Upper lobe of right lung (tissue), 1 donor: ENCODE data around the gene BAIAP2L2. TPM values are rescaled to one million over a fixed set of nuclear protein-coding genes. Genes with fewer than 3 reads are reported as not detected.

ENCODE experiments used
- ATAC-seq: fragments of 200-7000 bp; cut with Tn5 transposase; one replicate; pipeline ENCODE4 v1.9.1; 2020; ENCODE audit warnings: mild to moderate bottlenecking, moderate library complexity
- DNase-seq: peaks from one replicate; pipeline ENCODE4 v3.0.0-alpha.2; 2020
- H3K27ac ChIP-seq: fragments of 200-600 bp; one replicate; pipeline ENCODE4 v1.8.0; 2022
- H3K27me3 ChIP-seq: fragments of 200-600 bp; one replicate; pipeline ENCODE4 v1.8.0; 2022; ENCODE audit warnings: mild to moderate bottlenecking
- H3K36me3 ChIP-seq: fragments of 200-600 bp; one replicate; pipeline ENCODE4 v1.8.0; 2022
- H3K4me1 ChIP-seq: fragments of 200-600 bp; one replicate; pipeline ENCODE4 v1.8.0; 2022
- H3K4me3 ChIP-seq: fragments of 200-600 bp; one replicate; pipeline ENCODE4 v1.8.0; 2022; ENCODE audit warnings: mild to moderate bottlenecking
- H3K9me3 ChIP-seq: fragments of 200-600 bp; one replicate; pipeline ENCODE4 v1.8.0; 2022
- CTCF ChIP-seq: fragments of 200-600 bp; IDR thresholded peaks from one replicate; pipeline ENCODE4 v1.8.0; 2022; ENCODE audit warnings: antibody characterized with exemption
- intact Hi-C: fragments of 100-400 bp; cut with DNase I; formaldehyde crosslinking; loops from one replicate; pipeline ENCODE4 v1.11.0; 2022
- total RNA-seq: library from RNA; stranded (reverse); fragmentation: NEBNext Ultra II Directional; extraction: Animal tissue kit (Norgen Biotek cat#: 25700); gene quantifications from one replicate; pipeline ENCODE4 v1.2.1, GENCODE V29; 2021
- donor health status: DM: no; HTN: yes; CAD: no; lungs with severe emphysema.

Gene BAIAP2L2
- total RNA-seq, 1 donor from 2014 or later, result 0.29 TPM

- H3K27ac ChIP-seq, result no peak overlapping the region
- no peak for TF ChIP-seq CTCF
- no peaks in the 10 kb centered on the region for H3K36me3 ChIP-seq
- no peaks in the 10 kb centered on the region for H3K9me3 ChIP-seq
- DNase-seq (no peak), ATAC-seq (no peak)
- intact Hi-C loops, result no loop called here
- no peak overlapping the region for H3K4me3 ChIP-seq
- H3K27me3 ChIP-seq, result no peaks in the 10 kb centered on the region
- no peaks in the 10 kb centered on the region for H3K4me1 ChIP-seq
Measured at GRCh38 chr22:38108561-38109319, 1.7 kb downstream of the BAIAP2L2 start.

GRCh38 chr22:38107692-38108515 lies 2.6 kb downstream of the BAIAP2L2 start:
- intact Hi-C loops, result no loop called here
- Histone ChIP-seq H3K27me3 (no peaks in the 10 kb centered on the region), H3K4me3 (no peak overlapping the region), H3K36me3 (no peaks in the 10 kb centered on the region), H3K27ac (no peak overlapping the region), H3K9me3 (no peaks in the 10 kb centered on the region), H3K4me1 (no peaks in the 10 kb centered on the region)
- DNase-seq (no peak), ATAC-seq (peak; percentile 3)
- no peak for TF ChIP-seq CTCF

GRCh38 chr22:38106814-38107578 lies 3.5 kb downstream of the BAIAP2L2 start:
- no peaks in the 10 kb centered on the region for H3K4me1 ChIP-seq
- H3K27ac ChIP-seq, result no peak overlapping the region
- no peak for TF ChIP-seq CTCF

GRCh38 chr22:38104084-38104483 lies 6.4 kb downstream of the BAIAP2L2 start:
- peak; percentile 33 for ATAC-seq
- peak; percentile 17 for TF ChIP-seq CTCF
- Histone ChIP-seq H3K9me3 (no peaks in the 10 kb centered on the region), H3K4me3 (no peak overlapping the region), H3K36me3 (no peaks in the 10 kb centered on the region), H3K27ac (no peak overlapping the region), H3K4me1 (no peaks in the 10 kb centered on the region), H3K27me3 (no peaks in the 10 kb centered on the region)
- intact Hi-C loops, result no loop called here
- no peak for DNase-seq

More at GRCh38 chr22:38106814-38107578, 3.5 kb downstream of the BAIAP2L2 start:
- Histone ChIP-seq H3K27me3 (no peaks in the 10 kb centered on the region), H3K9me3 (no peaks in the 10 kb centered on the region), H3K36me3 (no peaks in the 10 kb centered on the region), H3K4me3 (no peak overlapping the region)
- no peak for ATAC-seq
- DNase-seq, result no peak
- intact Hi-C loops, result no loop called here

- no peaks in the 10 kb centered on the region for H3K9me3 ChIP-seq
- H3K4me3 ChIP-seq, result no peak overlapping the region
- intact Hi-C loops, result no loop called here
- H3K27me3 ChIP-seq, result no peaks in the 10 kb centered on the region
- ATAC-seq (no peak), DNase-seq (no peak)
- no peak for TF ChIP-seq CTCF
- peaks cover 2% of the 10 kb centered on the region for H3K4me1 ChIP-seq
- H3K27ac ChIP-seq, result no peak overlapping the region
- no peaks in the 10 kb centered on the region for H3K36me3 ChIP-seq
Measured at GRCh38 chr22:38103641-38104040, 6.8 kb downstream of the BAIAP2L2 start.
